Natural killer cell (primary cell): ENCODE data around the gene SEBOX. TPM values are rescaled to one million over a fixed set of nuclear protein-coding genes. Genes with fewer than 3 reads are reported as not detected.

Experiments used
- ATAC-seq, 3 donors: fragments of 150-1000 bp in 2 of 3; fragments of 200-7000 bp in 1 of 3; cut with Tn5 transposase; 1 replicate in 1 of 3; 2 replicates in 2 of 3; pipeline ENCODE4 v1.10.0; 2021; ENCODE audit warnings: mild to moderate bottlenecking in 2 of 3, moderate library complexity in 2 of 3
- DNase-seq, 2 donors: peaks; one replicate each; pipeline versions ENCODE4 v3.0.0 to v3.0.0-alpha.2; 2013 to 2021; ENCODE audit warnings: mixed read lengths in 1 of 2
- H3K27ac ChIP-seq: one replicate; pipeline ENCODE4 v1.5.1; 2013; ENCODE audit warnings: mild to moderate bottlenecking, low read length
- H3K27me3 ChIP-seq: one replicate; pipeline ENCODE4 v1.6.1; 2013; ENCODE audit warnings: low read length; ENCODE audit not compliant: control insufficient read depth, insufficient read depth
- H3K36me3 ChIP-seq: one replicate; pipeline ENCODE4 v1.6.1; 2013; ENCODE audit warnings: low read length; ENCODE audit not compliant: control insufficient read depth, insufficient read depth
- H3K4me1 ChIP-seq: one replicate; pipeline ENCODE4 v1.6.1; 2013; ENCODE audit warnings: low read length; ENCODE audit not compliant: control insufficient read depth, insufficient read depth
- H3K4me3 ChIP-seq: one replicate; pipeline ENCODE4 v1.5.1; 2013; ENCODE audit warnings: low read length
- H3K9me3 ChIP-seq: one replicate; pipeline ENCODE4 v1.6.1; 2013; ENCODE audit warnings: low read length; ENCODE audit not compliant: control insufficient read depth, insufficient read depth
- H3K27ac Mint-ChIP-seq, 2 donors: one replicate each; pipeline ENCODE4 v1.8.0; 2022; ENCODE audit warnings: mild to moderate bottlenecking in 2 of 2, mixed read lengths in 2 of 2, moderate library complexity in 1 of 2
- H3K27me3 Mint-ChIP-seq, 2 donors: one replicate each; pipeline ENCODE4 v1.8.0; 2022; ENCODE audit warnings: low read depth in 2 of 2, mixed read lengths in 2 of 2
- H3K36me3 Mint-ChIP-seq: one replicate; pipeline ENCODE4 v1.8.0; 2022; ENCODE audit warnings: mixed read lengths
- H3K4me1 Mint-ChIP-seq, 2 donors: one replicate each; pipeline ENCODE4 v1.8.0; 2022; ENCODE audit warnings: mixed read lengths in 2 of 2
- H3K4me3 Mint-ChIP-seq: one replicate; pipeline ENCODE4 v1.8.0; 2022; ENCODE audit warnings: mild to moderate bottlenecking, moderate library complexity, mixed read lengths
- H3K9me3 Mint-ChIP-seq, 2 donors: one replicate each; pipeline ENCODE4 v1.8.0; 2022; ENCODE audit warnings: mixed read lengths in 2 of 2
- WGBS: methylation state at CpG from one replicate; pipeline ENCODE4 v1.1.7; 2013; ENCODE audit warnings: missing lambda C conversion rate; ENCODE audit not compliant: insufficient coverage; 5-methylcytosine and 5-hydroxymethylcytosine counted together
- intact Hi-C: fragments of 100-400 bp; cut with micrococcal nuclease; formaldehyde crosslinking; loops from one replicate; pipeline ENCODE4 v1.14.2; 2022
- total RNA-seq, 4 donors: library from RNA; stranded (reverse); fragments of 120-200 nt in 1 of 4; gene quantifications; one replicate each; pipeline versions ENCODE4 v1.2.3 to v1.2.4, GENCODE V29; 2013 to 2022
- TF ChIP-seq, protein P1 (sequence below): fragments of 200-600 bp; IDR thresholded peaks from one replicate; pipeline ENCODE4 v1.8.0; 2022; ENCODE audit warnings: antibody characterized with exemption

The SEBOX gene
- total RNA-seq, 3 donors from 2014 or later (not counting 1 experiment from before 2014, with no cell fraction given), result not detected

DNA sequence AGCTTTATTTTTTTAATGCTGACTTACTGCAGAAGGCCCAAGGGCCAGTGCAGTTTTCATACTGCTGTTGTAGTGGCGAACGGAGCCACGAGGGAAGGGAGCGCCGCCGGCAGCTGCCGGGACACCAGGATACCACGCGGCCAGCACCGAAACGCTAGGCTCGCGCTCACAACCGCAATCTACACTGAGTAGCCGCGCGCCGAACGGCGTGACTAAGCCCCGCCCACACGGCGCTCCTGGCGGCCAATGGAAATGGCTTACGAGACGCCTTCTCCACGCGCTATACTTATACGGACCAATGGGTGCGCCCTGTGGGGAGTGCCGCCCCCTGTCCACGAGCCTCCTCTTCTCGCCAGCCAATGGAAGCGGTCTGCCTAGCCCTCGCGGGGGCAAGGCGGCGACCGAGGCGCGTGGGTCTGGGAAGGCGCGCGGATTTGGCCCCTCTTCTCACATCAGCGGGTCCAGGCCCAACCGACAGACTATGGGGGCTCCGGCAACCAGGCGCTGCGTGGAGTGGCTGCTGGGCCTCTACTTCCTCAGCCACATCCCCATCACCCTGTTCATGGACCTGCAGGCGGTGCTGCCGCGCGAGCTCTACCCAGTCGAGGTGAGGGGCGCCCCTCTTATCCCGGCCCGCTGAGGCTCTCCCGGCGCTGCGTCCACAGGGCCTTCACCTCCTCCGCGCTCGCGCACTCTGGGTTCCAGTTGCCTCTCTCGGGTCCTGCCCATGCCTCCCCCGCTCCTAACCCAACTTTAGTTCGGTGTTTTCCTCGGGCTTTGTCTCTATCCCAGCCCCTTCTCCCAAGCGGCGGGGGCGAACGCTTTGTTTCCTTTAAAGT, 46.0 kb downstream of the SEBOX start, which contains the start of gene TMEM97:
Gene TMEM97 (plus strand): TSS at position 442 of the 839 bp plus-strand sequence. CDS start 40 bp downstream, at position 482.
- intact Hi-C loops, result loop anchor here (1.0 kb wide), 2 partner anchors 16 to 38 kb away; partner anchors contain the start of genes IFT20, POLDIP2 and TNFAIP1
- Histone ChIP-seq H3K9me3 (no peaks in the 10 kb centered on the region), H3K4me3 (peak within 1 kb of the TSS; percentile 77), H3K27me3 (no peaks in the 10 kb centered on the region), H3K4me1 (peaks cover 18% of the 10 kb centered on the region), H3K27ac (peak within 1 kb of the TSS; percentile 19), H3K36me3 (no peaks in the 10 kb centered on the region)
- ATAC-seq (peak; percentile 97 to 99 (median 98)), DNase-seq (peak; percentile 94 to 97)
- H3K9me3 Mint-ChIP-seq, result no peaks in the 10 kb centered on the region
- H3K4me1 Mint-ChIP-seq, result peaks cover 25 to 28% of the 10 kb centered on the region in 2 donors
- TF ChIP-seq, protein P1, sequence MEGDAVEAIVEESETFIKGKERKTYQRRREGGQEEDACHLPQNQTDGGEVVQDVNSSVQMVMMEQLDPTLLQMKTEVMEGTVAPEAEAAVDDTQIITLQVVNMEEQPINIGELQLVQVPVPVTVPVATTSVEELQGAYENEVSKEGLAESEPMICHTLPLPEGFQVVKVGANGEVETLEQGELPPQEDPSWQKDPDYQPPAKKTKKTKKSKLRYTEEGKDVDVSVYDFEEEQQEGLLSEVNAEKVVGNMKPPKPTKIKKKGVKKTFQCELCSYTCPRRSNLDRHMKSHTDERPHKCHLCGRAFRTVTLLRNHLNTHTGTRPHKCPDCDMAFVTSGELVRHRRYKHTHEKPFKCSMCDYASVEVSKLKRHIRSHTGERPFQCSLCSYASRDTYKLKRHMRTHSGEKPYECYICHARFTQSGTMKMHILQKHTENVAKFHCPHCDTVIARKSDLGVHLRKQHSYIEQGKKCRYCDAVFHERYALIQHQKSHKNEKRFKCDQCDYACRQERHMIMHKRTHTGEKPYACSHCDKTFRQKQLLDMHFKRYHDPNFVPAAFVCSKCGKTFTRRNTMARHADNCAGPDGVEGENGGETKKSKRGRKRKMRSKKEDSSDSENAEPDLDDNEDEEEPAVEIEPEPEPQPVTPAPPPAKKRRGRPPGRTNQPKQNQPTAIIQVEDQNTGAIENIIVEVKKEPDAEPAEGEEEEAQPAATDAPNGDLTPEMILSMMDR, result no peak
- H3K4me3 Mint-ChIP-seq, result peak within 1 kb of the TSS; percentile 89
- WGBS, result under 1% methylated on average over 72 of the region's 72 CpGs
- no peaks in the 10 kb centered on the region for H3K36me3 Mint-ChIP-seq
- H3K27ac Mint-ChIP-seq, result peak within 1 kb of the TSS; percentile 78 to 90
- no peaks in the 10 kb centered on the region for H3K27me3 Mint-ChIP-seq

DNA sequence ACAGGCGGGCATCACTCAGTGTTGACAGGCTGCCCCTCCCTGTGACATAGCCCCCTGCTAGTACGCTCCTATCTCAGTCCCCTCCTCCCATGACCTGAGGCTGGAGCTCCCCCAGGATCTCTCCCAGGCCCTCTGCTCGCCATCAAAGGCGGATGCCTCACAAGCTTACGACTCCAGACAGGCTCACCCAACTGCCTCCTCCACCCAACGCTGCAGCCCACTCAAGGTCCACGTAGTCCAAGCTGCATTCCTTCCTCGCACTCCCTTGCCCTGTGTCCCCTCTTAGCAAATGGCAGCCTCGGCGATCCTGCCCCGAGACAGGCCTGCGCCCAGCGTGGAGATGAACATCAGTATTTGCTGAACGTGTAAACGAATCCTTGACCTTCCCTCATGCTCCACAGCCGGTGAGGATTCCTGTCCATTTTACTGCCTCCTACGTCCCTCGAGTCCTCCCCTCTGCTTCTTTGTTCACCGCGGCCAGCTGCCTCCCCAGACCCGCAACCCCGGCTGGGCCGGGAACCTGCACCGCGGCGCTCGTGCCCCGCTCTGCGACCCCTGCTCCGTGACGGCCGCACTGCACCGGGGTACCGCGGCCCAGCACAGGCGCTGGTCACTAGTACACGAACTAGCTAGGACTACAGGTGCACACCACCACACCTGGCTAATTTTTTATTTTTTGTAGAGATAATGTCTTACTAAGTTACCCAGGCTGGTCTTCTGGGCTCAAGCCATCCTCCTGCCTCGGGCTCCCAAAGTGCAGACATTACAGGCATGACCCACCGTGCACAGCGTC, 46.8 kb downstream of the SEBOX start:
- Histone ChIP-seq H3K27ac (no peak overlapping the region), H3K9me3 (no peaks in the 10 kb centered on the region), H3K4me3 (peak overlapping the region; percentile 77), H3K36me3 (no peaks in the 10 kb centered on the region), H3K4me1 (peaks cover 18% of the 10 kb centered on the region), H3K27me3 (no peaks in the 10 kb centered on the region)
- intact Hi-C loops, result no loop called here
- Mint-ChIP-seq H3K36me3 (no peaks in the 10 kb centered on the region), H3K27ac (peak overlapping the region; percentile 78 to 90), H3K4me1 (peaks cover 25 to 28% of the 10 kb centered on the region in 2 donors), H3K27me3 (no peaks in the 10 kb centered on the region), H3K9me3 (no peaks in the 10 kb centered on the region), H3K4me3 (peak overlapping the region; percentile 89)
- TF ChIP-seq, protein P1, result no peak
- DNase-seq (peak in 1 of 2 donors; percentile 20), ATAC-seq (no peak)
- 19% methylated on average over 40 of the region's 40 CpGs for WGBS

DNA sequence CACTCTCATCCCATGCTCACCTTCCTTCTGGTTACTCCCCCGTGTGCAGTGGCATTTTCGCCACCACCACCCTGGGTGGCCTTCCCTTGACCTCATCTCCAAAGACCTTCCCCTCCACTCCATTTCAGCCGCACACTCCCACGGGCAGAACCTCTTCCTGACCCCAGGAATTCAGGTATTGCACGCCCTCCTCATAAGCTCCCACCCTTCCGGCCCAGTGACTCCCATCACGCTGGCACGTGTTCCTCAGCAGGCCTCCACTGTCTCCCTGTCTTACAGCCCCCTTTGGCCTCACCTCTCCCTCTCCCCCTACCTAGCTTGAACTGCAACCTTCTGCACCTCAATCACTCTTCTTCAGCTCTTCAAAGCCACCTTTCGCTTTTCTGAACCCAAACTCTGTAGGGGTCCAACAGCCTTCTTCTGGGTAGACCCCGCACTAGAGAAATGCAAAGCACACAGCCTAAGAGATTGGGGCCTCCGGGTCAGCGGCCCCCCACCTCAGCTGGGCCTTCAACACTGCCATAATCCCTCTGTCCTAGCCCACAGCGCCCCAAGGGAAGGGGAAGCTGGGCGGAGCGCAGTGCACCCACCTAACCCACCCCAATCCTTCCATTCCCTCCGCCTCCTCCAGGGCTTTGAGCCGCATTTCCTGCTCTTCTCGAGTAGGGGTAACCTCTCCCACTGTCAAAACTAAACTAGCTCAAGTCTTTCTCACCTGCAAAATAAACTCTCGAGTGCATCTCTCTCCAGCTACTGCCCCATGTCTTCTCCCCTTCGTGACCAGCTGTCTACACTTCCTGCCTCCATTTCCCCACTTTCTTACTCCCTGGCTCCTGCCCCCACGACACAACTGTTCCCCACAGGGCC, 47.7 kb downstream of the SEBOX start:
- Histone ChIP-seq H3K27me3 (no peaks in the 10 kb centered on the region), H3K9me3 (no peaks in the 10 kb centered on the region), H3K4me1 (peaks cover 18% of the 10 kb centered on the region), H3K27ac (no peak overlapping the region), H3K36me3 (no peaks in the 10 kb centered on the region), H3K4me3 (no peak overlapping the region)
- H3K4me3 Mint-ChIP-seq, result peak overlapping the region; percentile 89
- H3K9me3 Mint-ChIP-seq, result no peaks in the 10 kb centered on the region
- H3K4me1 Mint-ChIP-seq, result peaks cover 25 to 28% of the 10 kb centered on the region in 2 donors
- no peaks in the 10 kb centered on the region for H3K36me3 Mint-ChIP-seq
- 93% methylated on average over 21 of the region's 21 CpGs for WGBS
- ATAC-seq (no peak), DNase-seq (no peak)
- peaks cover 0 to 3% of the 10 kb centered on the region in 2 donors for H3K27me3 Mint-ChIP-seq
- TF ChIP-seq, protein P1, result no peak
- intact Hi-C loops, result no loop called here
- H3K27ac Mint-ChIP-seq, result peak overlapping the region in 1 of 2 donors; percentile 90
